Hematopoietic multipotent progenitor cell treated with erythropoietin and hydrocortisone succinate and interleukin-3 and kit ligand, for 8 days (in vitro differentiated cells): ENCODE measurements around the gene HSF4.

Experiments
- DNase-seq: peaks from one replicate; pipeline ENCODE4 v3.0.0-alpha.2; 2015

Gene HSF4

GRCh38 chr16:67202426-67202825, 37.9 kb downstream of the HSF4 start:
- DNase-seq = no peak

GRCh38 chr16:67202956-67203493, 38.5 kb downstream of the HSF4 start:
- no peak for DNase-seq

GRCh38 chr16:67204076-67204475, 39.5 kb downstream of the HSF4 start:
- DNase-seq = no peak

GRCh38 chr16:67206129-67206837, 41.7 kb downstream of the HSF4 start:
- no peak for DNase-seq

- DNase-seq = no peak
These were observed 42.3 kb downstream of the HSF4 start for GRCh38 chr16:67206838-67207248.

GRCh38 chr16:67207249-67208091, 42.9 kb downstream of the HSF4 start:
- peak; percentile 41 for DNase-seq

- DNase-seq = no peak
These were observed 43.8 kb downstream of the HSF4 start for GRCh38 chr16:67208154-67208896.

- no peak for DNase-seq
These were observed 45.0 kb downstream of the HSF4 start for GRCh38 chr16:67209565-67209964.

GRCh38 chr16:67210069-67210937, 45.8 kb downstream of the HSF4 start:
- DNase-seq = no peak

- no peak for DNase-seq
These were observed 47.1 kb downstream of the HSF4 start for GRCh38 chr16:67211674-67212073.

GRCh38 chr16:67212766-67213165, 48.2 kb downstream of the HSF4 start:
- DNase-seq = no peak

GRCh38 chr16:67213197-67214019, 48.9 kb downstream of the HSF4 start:
- DNase-seq = no peak

GRCh38 chr16:67215706-67216105, 51.2 kb downstream of the HSF4 start:
- no peak for DNase-seq

GRCh38 chr16:67216612-67217490, 52.3 kb downstream of the HSF4 start:
- DNase-seq = peak; percentile 93
